Activated CD4-positive, alpha-beta T cell treated with anti-CD3 and anti-CD28 coated beads, Interleukin-2, amount 50 U/mL, for 1 hour (primary cell): Measurements from ENCODE around the gene HOTAIR.

Experiments used
- DNase-seq: peaks from one replicate; pipeline ENCODE4 v3.0.0-alpha.2; 2020

Gene HOTAIR

GRCh38 chr12:53998110-53998899 is 23.6 kb upstream of the HOTAIR start:
- no peak for DNase-seq

- no peak for DNase-seq
Observed at GRCh38 chr12:53997204-53998109, 22.7 kb upstream of the HOTAIR start.

GRCh38 chr12:53996240-53997203 is 21.8 kb upstream of the HOTAIR start:
- DNase-seq: no peak

- no peak for DNase-seq
Observed at GRCh38 chr12:53995378-53996239, 20.9 kb upstream of the HOTAIR start.

GRCh38 chr12:53995002-53995377 is 20.2 kb upstream of the HOTAIR start:
- no peak for DNase-seq

- no peak for DNase-seq
Observed at GRCh38 chr12:53994264-53995001, 19.7 kb upstream of the HOTAIR start.

- no peak for DNase-seq
Observed at GRCh38 chr12:53994009-53994263, 19.2 kb upstream of the HOTAIR start.

GRCh38 chr12:53993162-53994008 is 18.6 kb upstream of the HOTAIR start:
- no peak for DNase-seq

GRCh38 chr12:53992377-53992889 is 17.7 kb upstream of the HOTAIR start:
- DNase-seq: no peak

GRCh38 chr12:53991077-53991460 is 16.3 kb upstream of the HOTAIR start:
- DNase-seq: no peak

GRCh38 chr12:53990311-53991076 is 15.7 kb upstream of the HOTAIR start:
- no peak for DNase-seq

GRCh38 chr12:53989227-53990113 is 14.7 kb upstream of the HOTAIR start:
- DNase-seq: no peak

- no peak for DNase-seq
Observed at GRCh38 chr12:53988541-53989226, 13.9 kb upstream of the HOTAIR start.

- DNase-seq: no peak
Observed at GRCh38 chr12:53987787-53988230, 13.1 kb upstream of the HOTAIR start.

GRCh38 chr12:53986686-53987483 is 12.1 kb upstream of the HOTAIR start:
- no peak for DNase-seq

- DNase-seq: no peak
Observed at GRCh38 chr12:53985994-53986685, 11.4 kb upstream of the HOTAIR start.
